HEK293T (cell line): ENCODE measurements around the gene PATZ1.

Experiments
- CTCF ChIA-PET: fragments of 350-600 bp; formaldehyde crosslinking; extraction: SDS; loops from one replicate; lab custom pipeline; 2021; ENCODE audit warnings: antibody characterized with exemption, inconsistent platforms; lab: Yijun Ruan, JAX
- POLR2A ChIA-PET: fragments of 350-600 bp; formaldehyde crosslinking; extraction: SDS; loops from one replicate; lab custom pipeline; 2020; ENCODE audit warnings: antibody characterized with exemption, inconsistent platforms; lab: Yijun Ruan, JAX
- DNase-seq: peaks from one replicate; pipeline ENCODE4 v3.0.0; 2012; ENCODE audit warnings: mixed read lengths; ENCODE audit errors: extremely low spot score
- ARNT ChIP-seq: fragments of 450-650 bp; IDR thresholded peaks from 2 replicates; pipeline ENCODE4 v1.6.1; 2017; ENCODE audit warnings: mild to moderate bottlenecking
- BHLHE40 ChIP-seq: fragments of 450-650 bp; IDR thresholded peaks from 2 replicates; pipeline ENCODE4 v1.6.1; 2016; ENCODE audit warnings: mild to moderate bottlenecking, moderate library complexity, borderline replicate concordance
- CTBP1 ChIP-seq: fragments of 450-650 bp; IDR thresholded peaks from 2 replicates; pipeline ENCODE4 v1.6.1; 2016; ENCODE audit warnings: borderline replicate concordance
- ELF4 ChIP-seq: fragments of 450-650 bp; IDR thresholded peaks from 2 replicates; pipeline ENCODE4 v1.6.1; 2017; ENCODE audit warnings: antibody characterized with exemption
- FOXA1 ChIP-seq: fragments of 450-650 bp; IDR thresholded peaks from 2 replicates; pipeline ENCODE4 v1.6.1; 2016; ENCODE audit warnings: mild to moderate bottlenecking
- FOXK2 ChIP-seq: fragments of 450-650 bp; IDR thresholded peaks from 2 replicates; pipeline ENCODE4 v1.6.1; 2016; ENCODE audit warnings: mild to moderate bottlenecking
- FOXM1 ChIP-seq: fragments of 450-650 bp; IDR thresholded peaks from 2 replicates; pipeline ENCODE4 v1.6.1; 2017; ENCODE audit warnings: mild to moderate bottlenecking, borderline replicate concordance
- HDGF ChIP-seq: fragments of 450-650 bp; IDR thresholded peaks from 2 replicates; pipeline ENCODE4 v1.6.1; 2017; ENCODE audit warnings: antibody characterized with exemption, borderline replicate concordance
- L3MBTL2 ChIP-seq: fragments of 450-650 bp; conservative IDR thresholded peaks from 2 replicates; pipeline ENCODE4 v1.6.1; 2016; ENCODE audit warnings: mild to moderate bottlenecking
- LEF1 ChIP-seq: fragments of 450-650 bp; IDR thresholded peaks from 2 replicates; pipeline ENCODE4 v1.6.1; 2017; ENCODE audit warnings: mild to moderate bottlenecking, borderline replicate concordance
- NFRKB ChIP-seq: fragments of 450-650 bp; IDR thresholded peaks from 2 replicates; pipeline ENCODE4 v1.6.1; 2016; ENCODE audit warnings: mild to moderate bottlenecking, moderate library complexity
- SP1 ChIP-seq: fragments of 450-650 bp; IDR thresholded peaks from 2 replicates; pipeline ENCODE4 v1.6.1; 2017
- SUZ12 ChIP-seq: fragments of 450-650 bp; IDR thresholded peaks from 2 replicates; pipeline ENCODE4 v1.6.1; 2016; ENCODE audit warnings: mild to moderate bottlenecking
- TARDBP ChIP-seq: fragments of 450-650 bp; IDR thresholded peaks from 2 replicates; pipeline ENCODE4 v1.6.1; 2016
- ZNF384 ChIP-seq: fragments of 450-650 bp; IDR thresholded peaks from 2 replicates; pipeline ENCODE4 v1.6.1; 2016
- TF ChIP-seq, protein P1 (sequence below): fragments of 450-650 bp; IDR thresholded peaks from 2 replicates; pipeline ENCODE4 v1.6.1; 2016

PATZ1 gene

DNA sequence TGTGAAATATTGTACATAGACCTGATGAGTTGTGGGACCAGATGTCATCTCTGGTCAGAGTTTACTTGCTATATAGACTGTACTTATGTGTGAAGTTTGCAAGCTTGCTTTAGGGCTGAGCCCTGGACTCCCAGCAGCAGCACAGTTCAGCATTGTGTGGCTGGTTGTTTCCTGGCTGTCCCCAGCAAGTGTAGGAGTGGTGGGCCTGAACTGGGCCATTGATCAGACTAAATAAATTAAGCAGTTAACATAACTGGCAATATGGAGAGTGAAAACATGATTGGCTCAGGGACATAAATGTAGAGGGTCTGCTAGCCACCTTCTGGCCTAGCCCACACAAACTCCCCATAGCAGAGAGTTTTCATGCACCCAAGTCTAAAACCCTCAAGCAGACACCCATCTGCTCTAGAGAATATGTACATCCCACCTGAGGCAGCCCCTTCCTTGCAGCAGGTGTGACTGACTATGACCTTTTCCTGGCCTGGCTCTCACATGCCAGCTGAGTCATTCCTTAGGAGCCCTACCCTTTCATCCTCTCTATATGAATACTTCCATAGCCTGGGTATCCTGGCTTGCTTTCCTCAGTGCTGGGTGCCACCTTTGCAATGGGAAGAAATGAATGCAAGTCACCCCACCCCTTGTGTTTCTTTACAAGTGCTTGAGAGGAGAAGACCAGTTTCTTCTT lies 66.2 kb downstream of the PATZ1 start:
- no peak for TF ChIP-seq TARDBP
- TF ChIP-seq ELF4 = no peak
- TF ChIP-seq SUZ12 = no peak
- TF ChIP-seq FOXK2 = no peak
- TF ChIP-seq BHLHE40 = no peak
- no peak for TF ChIP-seq NFRKB
- TF ChIP-seq FOXM1 = no peak
- no peak for TF ChIP-seq L3MBTL2
- TF ChIP-seq ARNT = no peak
- ChIA-PET POLR2A (interaction anchor here (3.5 kb wide), 1 partner anchor 11 kb away, joined by 13 read pairs; the partner anchor contains the start of gene PIK3IP1), CTCF (interaction anchor here (0.9 kb wide), 1 partner anchor 33 kb away, joined by 4 read pairs; no protein-coding TSS in a partner anchor)
- DNase-seq = no peak

- ChIA-PET CTCF (interaction anchor here (0.9 kb wide), 1 partner anchor 34 kb away, joined by 4 read pairs; no protein-coding TSS in a partner anchor), POLR2A (interaction anchor here (3.5 kb wide), 1 partner anchor 12 kb away, joined by 13 read pairs; the partner anchor contains the start of gene PIK3IP1)
- TF ChIP-seq FOXK2 (no peak), ARNT (no peak), ELF4 (no peak), ZNF384 (no peak), CTBP1 (no peak), FOXA1 (no peak), BHLHE40 (no peak), LEF1 (no peak), SUZ12 (no peak), L3MBTL2 (no peak)
- TF ChIP-seq, protein P1, sequence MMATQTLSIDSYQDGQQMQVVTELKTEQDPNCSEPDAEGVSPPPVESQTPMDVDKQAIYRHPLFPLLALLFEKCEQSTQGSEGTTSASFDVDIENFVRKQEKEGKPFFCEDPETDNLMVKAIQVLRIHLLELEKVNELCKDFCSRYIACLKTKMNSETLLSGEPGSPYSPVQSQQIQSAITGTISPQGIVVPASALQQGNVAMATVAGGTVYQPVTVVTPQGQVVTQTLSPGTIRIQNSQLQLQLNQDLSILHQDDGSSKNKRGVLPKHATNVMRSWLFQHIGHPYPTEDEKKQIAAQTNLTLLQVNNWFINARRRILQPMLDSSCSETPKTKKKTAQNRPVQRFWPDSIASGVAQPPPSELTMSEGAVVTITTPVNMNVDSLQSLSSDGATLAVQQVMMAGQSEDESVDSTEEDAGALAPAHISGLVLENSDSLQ = no peak
- DNase-seq = no peak
Observed at GRCh38 chr22:31279327-31279669, 66.8 kb downstream of the PATZ1 start.

GRCh38 chr22:31278626-31279326 lies 67.4 kb downstream of the PATZ1 start:
- no peak for DNase-seq
- CTCF ChIA-PET = interaction anchor here (0.9 kb wide), 1 partner anchor 34 kb away, joined by 4 read pairs; no protein-coding TSS in a partner anchor
- no peak for TF ChIP-seq BHLHE40
- TF ChIP-seq CTBP1 = no peak
- TF ChIP-seq ZNF384 = no peak
- TF ChIP-seq, protein P1 = no peak
- no peak for TF ChIP-seq SUZ12
- no peak for TF ChIP-seq ARNT
- no peak for TF ChIP-seq FOXK2
- TF ChIP-seq SP1 = no peak
- no peak for TF ChIP-seq FOXM1
- no peak for TF ChIP-seq TARDBP
- TF ChIP-seq L3MBTL2 = no peak
- no peak for TF ChIP-seq NFRKB
- no peak for TF ChIP-seq HDGF
- TF ChIP-seq LEF1 = no peak
- no peak for TF ChIP-seq ELF4
- no peak for TF ChIP-seq FOXA1
- POLR2A ChIA-PET = interaction anchor here (3.5 kb wide), 1 partner anchor 13 kb away, joined by 13 read pairs; the partner anchor contains the start of gene PIK3IP1

DNA sequence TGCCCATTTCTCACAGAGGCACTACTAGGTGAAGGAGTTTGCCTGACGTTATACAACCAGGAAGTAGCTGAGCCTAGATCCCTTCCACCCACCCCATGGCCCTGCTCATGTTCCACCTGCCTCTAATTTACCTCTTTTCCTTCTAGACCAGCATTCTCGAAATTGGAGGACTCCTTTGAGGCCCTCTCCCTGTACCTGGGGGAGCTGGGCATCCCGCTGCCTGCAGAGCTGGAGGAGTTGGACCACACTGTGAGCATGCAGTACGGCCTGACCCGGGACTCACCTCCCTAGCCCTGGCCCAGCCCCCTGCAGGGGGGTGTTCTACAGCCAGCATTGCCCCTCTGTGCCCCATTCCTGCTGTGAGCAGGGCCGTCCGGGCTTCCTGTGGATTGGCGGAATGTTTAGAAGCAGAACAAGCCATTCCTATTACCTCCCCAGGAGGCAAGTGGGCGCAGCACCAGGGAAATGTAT lies 68.0 kb downstream of the PATZ1 start:
- no peak for DNase-seq
- TF ChIP-seq ZNF384 (no peak), LEF1 (no peak)
- ChIA-PET POLR2A (interaction anchor here (3.5 kb wide), 1 partner anchor 13 kb away, joined by 13 read pairs; the partner anchor contains the start of gene PIK3IP1), CTCF (interaction anchor here (0.9 kb wide), 1 partner anchor 38 kb away, joined by 3 read pairs; no protein-coding TSS in a partner anchor)

DNA sequence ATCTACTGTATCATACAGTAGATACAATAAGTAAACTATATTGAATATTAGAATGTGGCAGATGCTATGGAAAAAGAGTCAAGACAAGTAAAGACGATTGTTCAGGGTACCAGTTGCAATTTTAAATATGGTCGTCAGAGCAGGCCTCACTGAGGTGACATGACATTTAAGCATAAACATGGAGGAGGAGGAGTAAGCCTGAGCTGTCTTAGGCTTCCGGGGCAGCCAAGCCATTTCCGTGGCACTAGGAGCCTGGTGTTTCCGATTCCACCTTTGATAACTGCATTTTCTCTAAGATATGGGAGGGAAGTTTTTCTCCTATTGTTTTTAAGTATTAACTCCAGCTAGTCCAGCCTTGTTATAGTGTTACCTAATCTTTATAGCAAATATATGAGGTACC lies 68.4 kb downstream of the PATZ1 start:
- no peak for DNase-seq
- CTCF ChIA-PET = interaction anchor here (0.9 kb wide), 1 partner anchor 37 kb away, joined by 3 read pairs; no protein-coding TSS in a partner anchor
- no peak for TF ChIP-seq SUZ12
- TF ChIP-seq, protein P1 = no peak
- no peak for TF ChIP-seq LEF1
- POLR2A ChIA-PET = interaction anchor here (3.5 kb wide), 1 partner anchor 14 kb away, joined by 13 read pairs; the partner anchor contains the start of gene PIK3IP1

- DNase-seq = no peak
- TF ChIP-seq BHLHE40 = no peak
- TF ChIP-seq FOXK2 = no peak
- TF ChIP-seq ZNF384 = no peak
- TF ChIP-seq LEF1 = no peak
- TF ChIP-seq SUZ12 = no peak
- no peak for TF ChIP-seq HDGF
- TF ChIP-seq CTBP1 = no peak
- TF ChIP-seq ARNT = no peak
- TF ChIP-seq FOXA1 = no peak
- no peak for TF ChIP-seq L3MBTL2
- TF ChIP-seq NFRKB = no peak
- no peak for TF ChIP-seq ELF4
- TF ChIP-seq TARDBP = no peak
- no peak for TF ChIP-seq FOXM1
- TF ChIP-seq SP1 = no peak
- TF ChIP-seq, protein P1 = no peak
- POLR2A ChIA-PET = interaction anchor here (3.5 kb wide), 1 partner anchor 15 kb away, joined by 13 read pairs; the partner anchor contains the start of gene PIK3IP1
- CTCF ChIA-PET = no interaction called here
Observed at GRCh38 chr22:31276426-31277167, 69.5 kb downstream of the PATZ1 start.
